OCI-LY1 (cell line): ENCODE data around the gene PAGR1.
A peak's percentile ranks its signal among the peaks of the same experiment; 100 is the strongest.
"Not testable (repeated sequence)": the region's sequence is repeated elsewhere in the genome, so short reads cannot be mapped to it uniquely, and the experiment has no call there.

Source experiments
- H2AFZ ChIP-seq: fragments of 200-600 bp; sonication (generic), shearing (Covaris generic); 2 replicates; pipeline ENCODE4 v1.6.0; 2014; ENCODE audit warnings: antibody characterized with exemption, mild to moderate bottlenecking, low read length
- H3F3A ChIP-seq: fragments of 200-600 bp; sonication (generic), shearing (Covaris generic); 2 replicates; pipeline ENCODE4 v1.6.0; 2014; ENCODE audit warnings: mild to moderate bottlenecking, antibody characterized with exemption, low read length, moderate library complexity; ENCODE audit not compliant: insufficient read depth
- H3K27ac ChIP-seq: fragments of 200-600 bp; sonication (generic); 2 replicates; pipeline ENCODE4 v1.5.1; 2014; ENCODE audit warnings: low read length, mixed run types, mild to moderate bottlenecking, low read depth; ENCODE audit not compliant: poor library complexity, severe bottlenecking
- H3K27me3 ChIP-seq: fragments of 200-600 bp; sonication (generic); 2 replicates; pipeline ENCODE4 v1.6.0; 2014; ENCODE audit warnings: antibody characterized with exemption, mild to moderate bottlenecking, low read length, moderate library complexity; ENCODE audit not compliant: insufficient read depth
- H3K36me3 ChIP-seq: fragments of 200-600 bp; sonication (generic); 2 replicates; pipeline ENCODE4 v1.6.1; 2014; ENCODE audit warnings: mild to moderate bottlenecking, antibody characterized with exemption, low read length, moderate library complexity, mixed read lengths; ENCODE audit not compliant: insufficient read depth
- H3K4me1 ChIP-seq: fragments of 200-600 bp; sonication (generic); 2 replicates; pipeline ENCODE4 v1.5.1; 2014; ENCODE audit warnings: mild to moderate bottlenecking, low read length, moderate library complexity; ENCODE audit not compliant: insufficient read depth, severe bottlenecking
- H3K4me2 ChIP-seq: fragments of 200-600 bp; sonication (generic), shearing (Covaris generic); 2 replicates; pipeline ENCODE4 v1.6.1; 2014; ENCODE audit warnings: low read length
- H3K4me3 ChIP-seq: fragments of 200-600 bp; sonication (generic); 2 replicates; pipeline ENCODE4 v1.5.1; 2014; ENCODE audit warnings: low read length, low read depth, mild to moderate bottlenecking, mixed read lengths; ENCODE audit not compliant: poor library complexity, severe bottlenecking
- H3K79me2 ChIP-seq: fragments of 200-600 bp; shearing (Covaris generic); 2 replicates; pipeline ENCODE4 v1.6.1; 2016; ENCODE audit warnings: mixed run types, low read length, mixed read lengths; ENCODE audit not compliant: insufficient read depth
- H3K9ac ChIP-seq: fragments of 200-600 bp; sonication (generic), shearing (Covaris generic); 2 replicates; pipeline ENCODE4 v1.6.1; 2014; ENCODE audit warnings: mild to moderate bottlenecking, low read length, mixed read lengths
- H3K9me2 ChIP-seq: fragments of 200-600 bp; sonication (generic), shearing (Covaris generic); 2 replicates; pipeline ENCODE4 v1.6.1; 2014; ENCODE audit warnings: low read depth, mild to moderate bottlenecking, low read length, mixed read lengths
- H3K9me3 ChIP-seq: fragments of 200-600 bp; shearing (Covaris generic); 2 replicates; pipeline ENCODE4 v1.6.1; 2014; ENCODE audit warnings: low read length, mixed read lengths
- H4K20me1 ChIP-seq: fragments of 200-600 bp; sonication (generic), shearing (Covaris generic); 2 replicates; pipeline ENCODE4 v1.6.0; 2016; ENCODE audit warnings: mild to moderate bottlenecking, low read length; ENCODE audit not compliant: insufficient read depth
- CTCF ChIP-seq: fragments of 200-600 bp; sonication (generic), shearing (Covaris generic); IDR thresholded peaks from 2 replicates; pipeline ENCODE4 v1.5.1; 2017; ENCODE audit warnings: mild to moderate bottlenecking, antibody characterized with exemption, low read length, moderate library complexity, mixed read lengths
- EZH2 ChIP-seq: fragments of 200-600 bp; sonication (generic), shearing (Covaris generic); IDR thresholded peaks from 2 replicates; pipeline ENCODE4 v1.8.0; 2017; ENCODE audit warnings: borderline replicate concordance, mixed run types, mild to moderate bottlenecking, antibody characterized with exemption, low read length, moderate library complexity, mixed read lengths

Gene PAGR1

DNA sequence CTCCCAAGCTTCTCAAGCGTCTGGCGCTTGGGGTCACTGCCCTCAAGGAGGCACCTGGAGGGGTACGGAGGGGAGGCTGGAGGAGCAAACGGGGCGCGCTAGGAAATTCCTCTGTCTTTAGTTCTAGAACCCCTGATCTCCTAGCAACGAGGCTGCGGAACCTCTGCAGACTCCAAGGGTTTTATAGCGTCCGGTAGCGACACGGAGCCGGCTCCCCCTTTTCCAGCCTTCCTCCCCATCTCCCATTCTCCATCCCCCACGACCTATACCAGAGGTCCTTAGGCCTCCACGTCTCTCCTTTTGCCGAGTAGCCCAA is 47.7 kb downstream of the PAGR1 start:
- H3K27me3 ChIP-seq = 0 out of 2 replicates have a peak, but pooled peaks cover 5% of the 10 kb centered on the region
- H3K4me2 ChIP-seq = peak overlapping the region; percentile 28
- H3K4me1 ChIP-seq = peaks cover 16% of the 10 kb centered on the region
- no peaks in the 10 kb centered on the region for H3K9me3 ChIP-seq
- H3F3A ChIP-seq = no peaks in the 10 kb centered on the region
- TF ChIP-seq EZH2 (no peak), CTCF (no peak)
- no peaks in the 10 kb centered on the region for H3K9me2 ChIP-seq
- no peaks in the 10 kb centered on the region for H4K20me1 ChIP-seq
- no peak overlapping the region for H2AFZ ChIP-seq
- H3K4me3 ChIP-seq = peak overlapping the region; percentile 17
- H3K9ac ChIP-seq = no peak overlapping the region
- H3K27ac ChIP-seq = no peak overlapping the region
- peaks cover 25% of the 10 kb centered on the region for H3K36me3 ChIP-seq
- H3K79me2 ChIP-seq = no peaks in the 10 kb centered on the region

GRCh38 chr16:29864205-29864604 is 48.3 kb downstream of the PAGR1 start:
- H3K4me2 ChIP-seq = no peak overlapping the region
- no peak overlapping the region for H3K27ac ChIP-seq

GRCh38 chr16:29868396-29869009 is 52.6 kb downstream of the PAGR1 start:
- Histone ChIP-seq H3K4me3 (no peak overlapping the region), H2AFZ (no peak overlapping the region), H3K9ac (no peak overlapping the region), H3K27me3 (0 out of 2 replicates have a peak, but pooled peaks cover 5% of the 10 kb centered on the region), H3K9me3 (no peaks in the 10 kb centered on the region), H3K27ac (no peak overlapping the region), H3K4me2 (no peak overlapping the region), H3F3A (no peaks in the 10 kb centered on the region), H3K79me2 (no peaks in the 10 kb centered on the region), H3K36me3 (no peaks in the 10 kb centered on the region), H3K4me1 (peaks cover 4% of the 10 kb centered on the region), H4K20me1 (no peaks in the 10 kb centered on the region), H3K9me2 (no peaks in the 10 kb centered on the region)
- TF ChIP-seq EZH2 (no peak), CTCF (no peak)

More at GRCh38 chr16:29864205-29864604, 48.3 kb downstream of the PAGR1 start:
- Histone ChIP-seq H4K20me1 (no peaks in the 10 kb centered on the region), H3F3A (no peaks in the 10 kb centered on the region), H3K4me1 (peaks cover 16% of the 10 kb centered on the region), H3K79me2 (no peaks in the 10 kb centered on the region), H3K9me3 (no peaks in the 10 kb centered on the region), H3K36me3 (peaks cover 19% of the 10 kb centered on the region), H3K27me3 (0 out of 2 replicates have a peak, but pooled peaks cover 5% of the 10 kb centered on the region), H2AFZ (no peak overlapping the region), H3K9me2 (no peaks in the 10 kb centered on the region), H3K4me3 (no peak overlapping the region), H3K9ac (no peak overlapping the region)
- no peak for TF ChIP-seq CTCF
- TF ChIP-seq EZH2 = no peak

GRCh38 chr16:29869067-29869466 is 53.1 kb downstream of the PAGR1 start:
- not testable (repeated sequence) for H3K36me3 ChIP-seq, H2AFZ ChIP-seq, H3F3A ChIP-seq, H3K79me2 ChIP-seq, H3K4me2 ChIP-seq, H3K9me2 ChIP-seq, H3K4me3 ChIP-seq, H3K27me3 ChIP-seq, H3K27ac ChIP-seq, H3K9ac ChIP-seq, H3K9me3 ChIP-seq, H3K4me1 ChIP-seq, H4K20me1 ChIP-seq
